Mesothelial cell of epicardium (in vitro differentiated cells): ENCODE data around the gene GPR61. TPM values are rescaled to one million over a fixed set of nuclear protein-coding genes. Genes with fewer than 3 reads are reported as not detected.

Experiments used
- DNase-seq, 2 experiments: peaks; one replicate each; pipeline ENCODE4 v3.0.0; 2021; ENCODE audit warnings: low spot score in 2 of 2; ENCODE audit not compliant: unreplicated experiment in 2 of 2
- H3K27ac Mint-ChIP-seq: 2 replicates; pipeline ENCODE4 v1.8.0; 2021; ENCODE audit warnings: mixed read lengths
- H3K27me3 Mint-ChIP-seq: 2 replicates; pipeline ENCODE4 v1.8.0; 2021; ENCODE audit warnings: low read depth, mixed read lengths
- H3K36me3 Mint-ChIP-seq: 2 replicates; pipeline ENCODE4 v1.8.0; 2021; ENCODE audit warnings: mixed read lengths
- H3K4me1 Mint-ChIP-seq: 2 replicates; pipeline ENCODE4 v1.8.0; 2021; ENCODE audit warnings: mixed read lengths
- H3K4me3 Mint-ChIP-seq: 2 replicates; pipeline ENCODE4 v1.8.0; 2021; ENCODE audit warnings: mild to moderate bottlenecking, moderate library complexity, mixed read lengths
- H3K9me3 Mint-ChIP-seq: 2 replicates; pipeline ENCODE4 v1.8.0; 2021; ENCODE audit warnings: mixed read lengths
- total RNA-seq: library from RNA; stranded (reverse); gene quantifications from 3 replicates; pipeline ENCODE4 v1.2.1, GENCODE V29; 2021
- TF ChIP-seq, protein P1 (sequence below): fragments of 200-600 bp; sonication (generic); IDR thresholded peaks from one replicate; pipeline ENCODE4 v1.5.0; 2021; ENCODE audit warnings: antibody characterized with exemption; ENCODE audit not compliant: unreplicated experiment

GPR61 gene
- total RNA-seq, 1 donor from 2014 or later: not detected

DNA sequence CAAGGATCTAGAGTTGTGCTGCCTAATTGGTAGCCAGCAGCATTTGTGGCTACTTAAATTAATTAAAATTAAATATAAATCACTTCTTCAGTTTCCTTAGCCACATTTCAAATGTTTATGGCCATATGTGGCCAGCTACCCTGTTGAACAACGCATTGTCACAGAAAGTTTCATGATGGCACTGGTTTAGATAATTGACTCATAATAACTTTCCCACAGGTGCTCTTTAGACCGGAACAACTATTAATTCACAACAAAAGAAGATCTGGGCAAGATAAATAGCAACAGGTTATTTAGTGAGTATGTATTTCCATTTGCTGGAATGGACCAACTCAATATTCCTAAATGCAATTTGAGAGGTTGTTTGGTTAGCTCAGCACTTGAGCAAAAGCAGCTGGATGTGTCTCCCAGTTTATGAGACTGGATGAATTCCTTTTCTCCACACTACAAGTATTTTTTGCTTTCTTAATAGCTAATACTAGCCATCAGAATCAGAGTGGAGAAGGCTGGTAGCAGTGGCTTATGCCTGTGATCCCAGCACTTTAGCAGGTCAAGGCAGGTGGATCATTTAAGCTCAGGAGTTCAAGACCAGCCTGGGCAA is 26.5 kb upstream of the GPR61 start:
- Mint-ChIP-seq H3K9me3 (no peaks in the 10 kb centered on the region), H3K4me1 (peaks cover 20% of the 10 kb centered on the region), H3K36me3 (no peaks in the 10 kb centered on the region), H3K27me3 (peaks cover 36% of the 10 kb centered on the region), H3K4me3 (no peak overlapping the region), H3K27ac (no peak overlapping the region)
- TF ChIP-seq, protein P1, sequence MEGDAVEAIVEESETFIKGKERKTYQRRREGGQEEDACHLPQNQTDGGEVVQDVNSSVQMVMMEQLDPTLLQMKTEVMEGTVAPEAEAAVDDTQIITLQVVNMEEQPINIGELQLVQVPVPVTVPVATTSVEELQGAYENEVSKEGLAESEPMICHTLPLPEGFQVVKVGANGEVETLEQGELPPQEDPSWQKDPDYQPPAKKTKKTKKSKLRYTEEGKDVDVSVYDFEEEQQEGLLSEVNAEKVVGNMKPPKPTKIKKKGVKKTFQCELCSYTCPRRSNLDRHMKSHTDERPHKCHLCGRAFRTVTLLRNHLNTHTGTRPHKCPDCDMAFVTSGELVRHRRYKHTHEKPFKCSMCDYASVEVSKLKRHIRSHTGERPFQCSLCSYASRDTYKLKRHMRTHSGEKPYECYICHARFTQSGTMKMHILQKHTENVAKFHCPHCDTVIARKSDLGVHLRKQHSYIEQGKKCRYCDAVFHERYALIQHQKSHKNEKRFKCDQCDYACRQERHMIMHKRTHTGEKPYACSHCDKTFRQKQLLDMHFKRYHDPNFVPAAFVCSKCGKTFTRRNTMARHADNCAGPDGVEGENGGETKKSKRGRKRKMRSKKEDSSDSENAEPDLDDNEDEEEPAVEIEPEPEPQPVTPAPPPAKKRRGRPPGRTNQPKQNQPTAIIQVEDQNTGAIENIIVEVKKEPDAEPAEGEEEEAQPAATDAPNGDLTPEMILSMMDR: no peak
- DNase-seq: no peak

DNA sequence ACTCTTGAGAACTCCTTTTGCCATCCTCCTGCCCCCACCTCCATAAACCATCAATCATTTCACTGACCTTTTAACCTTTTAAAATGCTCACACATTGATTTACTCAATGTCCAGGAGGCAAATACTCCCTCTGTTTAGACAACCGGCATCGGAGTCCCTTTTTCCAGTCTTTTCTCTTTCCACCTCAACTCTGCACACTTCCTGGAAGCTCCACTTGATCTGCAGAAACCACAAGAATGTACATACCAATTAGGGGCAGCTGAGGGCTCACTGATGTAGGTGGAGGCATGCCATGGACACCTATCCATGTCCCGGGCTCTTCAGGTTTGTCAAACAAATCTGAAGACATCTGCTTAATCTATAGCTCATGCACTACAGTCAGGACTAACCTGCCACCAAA is 24.8 kb upstream of the GPR61 start:
- no peaks in the 10 kb centered on the region for H3K36me3 Mint-ChIP-seq
- H3K4me3 Mint-ChIP-seq: no peak overlapping the region
- no peak for DNase-seq
- TF ChIP-seq, protein P1: no peak
- H3K9me3 Mint-ChIP-seq: no peaks in the 10 kb centered on the region
- peaks cover 30% of the 10 kb centered on the region for H3K27me3 Mint-ChIP-seq
- H3K4me1 Mint-ChIP-seq: peaks cover 12% of the 10 kb centered on the region
- H3K27ac Mint-ChIP-seq: no peak overlapping the region

DNA sequence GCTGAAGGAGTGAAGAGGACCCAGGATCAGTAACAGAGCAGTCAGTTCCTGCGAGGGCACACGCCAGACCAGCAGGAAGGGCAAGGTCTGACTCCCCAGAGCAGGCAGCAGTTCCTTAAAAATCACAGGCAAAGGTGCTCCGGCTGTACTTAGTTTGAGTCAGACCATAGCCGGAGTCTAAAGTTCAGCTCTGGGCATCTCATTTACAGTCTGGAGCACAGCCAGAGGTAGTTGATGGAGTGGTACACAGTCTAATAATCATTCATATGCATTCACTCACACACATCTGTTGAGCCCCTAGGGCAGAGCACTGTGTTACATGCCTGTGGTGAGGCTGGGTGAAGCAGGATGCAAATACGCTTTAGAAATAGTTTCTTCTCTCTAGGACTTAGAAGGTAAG is 22.8 kb upstream of the GPR61 start:
- Mint-ChIP-seq H3K27ac (no peak overlapping the region), H3K4me3 (no peak overlapping the region), H3K36me3 (no peaks in the 10 kb centered on the region), H3K4me1 (peaks cover 5% of the 10 kb centered on the region), H3K27me3 (peaks cover 33% of the 10 kb centered on the region), H3K9me3 (no peaks in the 10 kb centered on the region)
- DNase-seq: no peak
- TF ChIP-seq, protein P1: no peak

DNA sequence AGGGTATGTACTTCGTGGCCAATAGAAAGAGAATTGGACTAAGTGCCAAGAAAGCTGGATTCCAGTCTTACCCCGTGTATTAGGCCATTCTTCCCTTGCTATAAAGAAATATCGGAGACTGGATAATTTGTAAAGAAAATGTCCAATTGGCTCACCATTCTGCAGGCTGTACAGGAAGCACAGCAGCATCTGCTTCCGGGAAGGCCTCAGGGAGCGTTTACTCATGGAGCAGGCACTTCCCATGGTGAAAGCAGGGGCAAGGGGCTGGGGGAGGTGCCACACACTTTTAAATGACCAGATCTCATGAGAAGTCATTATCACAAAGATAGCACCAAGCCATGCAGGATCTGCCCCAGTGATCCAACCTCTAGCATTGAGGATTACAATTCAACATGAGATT is 22.3 kb upstream of the GPR61 start:
- Mint-ChIP-seq H3K36me3 (no peaks in the 10 kb centered on the region), H3K9me3 (no peaks in the 10 kb centered on the region), H3K4me1 (peaks cover 5% of the 10 kb centered on the region), H3K4me3 (no peak overlapping the region), H3K27ac (no peak overlapping the region), H3K27me3 (peaks cover 33% of the 10 kb centered on the region)
- TF ChIP-seq, protein P1: no peak
- DNase-seq: no peak

DNA sequence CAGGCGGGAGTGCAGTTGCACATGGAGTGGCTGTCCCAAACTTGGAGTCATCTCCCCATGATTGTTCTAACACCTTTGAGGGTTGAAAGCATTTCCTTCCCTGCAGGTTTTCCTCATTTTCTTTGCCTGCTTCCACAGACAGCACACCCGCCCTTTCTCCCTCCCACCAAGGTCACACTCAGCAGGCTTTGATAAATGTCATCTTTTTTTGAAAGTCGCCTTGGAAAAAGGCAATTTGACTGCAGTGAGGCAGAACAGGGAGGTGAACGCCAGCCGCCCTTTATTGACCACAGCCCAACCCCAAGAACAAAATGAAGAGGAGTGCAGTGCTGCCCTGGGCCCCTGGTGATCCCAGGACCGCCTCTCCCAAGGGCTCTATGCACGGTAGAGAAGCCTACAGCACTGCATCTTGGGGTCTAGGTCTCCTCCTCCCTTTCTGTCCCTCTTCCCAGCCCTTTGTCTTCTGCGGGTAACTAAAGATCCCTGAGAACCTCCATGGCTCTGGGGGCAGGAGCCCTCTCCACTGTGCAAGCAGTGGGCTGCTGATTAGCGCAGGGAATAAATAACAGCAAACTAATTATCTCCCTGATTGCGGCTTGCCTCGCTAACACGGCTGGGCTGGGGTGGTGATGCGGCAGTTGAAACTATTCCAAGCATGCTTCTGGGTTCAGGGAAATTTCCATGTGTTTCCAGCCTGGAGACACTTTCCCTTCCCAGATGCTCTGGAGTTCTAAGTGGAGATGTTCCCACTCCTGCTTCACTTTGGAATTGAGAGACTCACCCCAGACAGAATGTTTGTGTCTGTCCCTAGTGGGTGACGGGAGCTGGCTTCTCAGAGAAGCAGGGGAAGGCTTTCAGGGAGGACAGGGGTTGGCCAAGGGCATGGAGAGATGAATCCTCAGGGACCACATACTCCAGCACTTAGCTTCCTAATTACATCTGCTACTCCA is 18.4 kb upstream of the GPR61 start:
- H3K27ac Mint-ChIP-seq: no peak overlapping the region
- no peaks in the 10 kb centered on the region for H3K36me3 Mint-ChIP-seq
- TF ChIP-seq, protein P1: no peak
- no peaks in the 10 kb centered on the region for H3K9me3 Mint-ChIP-seq
- H3K4me3 Mint-ChIP-seq: no peak overlapping the region
- peaks cover 36% of the 10 kb centered on the region for H3K27me3 Mint-ChIP-seq
- H3K4me1 Mint-ChIP-seq: no peaks in the 10 kb centered on the region
- no peak for DNase-seq
